RWPE2 (cell line): Measurements from ENCODE around the gene API5.
"Not testable (repeated sequence)": the region's sequence is repeated elsewhere in the genome, so short reads cannot be mapped to it uniquely, and the experiment has no call there.

Experiments used
- ATAC-seq: fragments of 200-7000 bp; cut with Tn5 transposase; 3 replicates; pipeline ENCODE4 v1.9.1; 2021; ENCODE audit warnings: low read depth
- DNase-seq: peaks from one replicate; pipeline ENCODE4 v3.0.0-alpha.2; 2020; ENCODE audit warnings: low spot score
- H3K27ac ChIP-seq: fragments of 450-650 bp; 2 replicates; pipeline ENCODE4 v1.5.1; 2017; ENCODE audit warnings: mild to moderate bottlenecking; ENCODE audit not compliant: poor library complexity, severe bottlenecking
- H3K27me3 ChIP-seq: fragments of 250-450 bp; sonication (Bioruptor Pico); 2 replicates; pipeline ENCODE4 v1.5.1; 2021; ENCODE audit warnings: mild to moderate bottlenecking, moderate library complexity; ENCODE audit not compliant: insufficient read depth, poor library complexity, severe bottlenecking
- H3K36me3 ChIP-seq: fragments of 250-450 bp; sonication (Bioruptor Pico); 2 replicates; pipeline ENCODE4 v1.5.1; 2020; ENCODE audit warnings: low read depth, mild to moderate bottlenecking, moderate library complexity
- H3K4me1 ChIP-seq: fragments of 250-450 bp; sonication (Bioruptor Pico); 2 replicates; pipeline ENCODE4 v1.5.1; 2021; ENCODE audit warnings: mild to moderate bottlenecking, moderate library complexity; ENCODE audit not compliant: insufficient read depth, poor library complexity, severe bottlenecking
- H3K4me3 ChIP-seq: fragments of 250-450 bp; sonication (Bioruptor Pico); 2 replicates; pipeline ENCODE4 v1.5.1; 2021; ENCODE audit warnings: mild to moderate bottlenecking, moderate library complexity; ENCODE audit not compliant: severe bottlenecking
- H3K9me3 ChIP-seq: fragments of 250-450 bp; sonication (Bioruptor Pico); 2 replicates; pipeline ENCODE4 v1.5.1; 2021; ENCODE audit warnings: mild to moderate bottlenecking, moderate library complexity; ENCODE audit not compliant: severe bottlenecking
- TF ChIP-seq, protein P1 (sequence below): fragments of 450-650 bp; IDR thresholded peaks from one replicate; pipeline ENCODE4 v1.5.1; 2017; ENCODE audit warnings: mild to moderate bottlenecking, moderate library complexity; ENCODE audit not compliant: poor library complexity, severe bottlenecking

Gene API5

GRCh38 chr11:43328482-43328881 is 16.7 kb downstream of the API5 start:
- DNase-seq, result no peak

GRCh38 chr11:43341159-43341558 is 29.4 kb downstream of the API5 start:
- Histone ChIP-seq H3K27ac (no peak overlapping the region), H3K4me1 (no peaks in the 10 kb centered on the region), H3K4me3 (no peak overlapping the region), H3K27me3 (no peaks in the 10 kb centered on the region), H3K36me3 (peaks cover 33% of the 10 kb centered on the region), H3K9me3 (no peaks in the 10 kb centered on the region)
- TF ChIP-seq, protein P1, sequence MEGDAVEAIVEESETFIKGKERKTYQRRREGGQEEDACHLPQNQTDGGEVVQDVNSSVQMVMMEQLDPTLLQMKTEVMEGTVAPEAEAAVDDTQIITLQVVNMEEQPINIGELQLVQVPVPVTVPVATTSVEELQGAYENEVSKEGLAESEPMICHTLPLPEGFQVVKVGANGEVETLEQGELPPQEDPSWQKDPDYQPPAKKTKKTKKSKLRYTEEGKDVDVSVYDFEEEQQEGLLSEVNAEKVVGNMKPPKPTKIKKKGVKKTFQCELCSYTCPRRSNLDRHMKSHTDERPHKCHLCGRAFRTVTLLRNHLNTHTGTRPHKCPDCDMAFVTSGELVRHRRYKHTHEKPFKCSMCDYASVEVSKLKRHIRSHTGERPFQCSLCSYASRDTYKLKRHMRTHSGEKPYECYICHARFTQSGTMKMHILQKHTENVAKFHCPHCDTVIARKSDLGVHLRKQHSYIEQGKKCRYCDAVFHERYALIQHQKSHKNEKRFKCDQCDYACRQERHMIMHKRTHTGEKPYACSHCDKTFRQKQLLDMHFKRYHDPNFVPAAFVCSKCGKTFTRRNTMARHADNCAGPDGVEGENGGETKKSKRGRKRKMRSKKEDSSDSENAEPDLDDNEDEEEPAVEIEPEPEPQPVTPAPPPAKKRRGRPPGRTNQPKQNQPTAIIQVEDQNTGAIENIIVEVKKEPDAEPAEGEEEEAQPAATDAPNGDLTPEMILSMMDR, result no peak
- DNase-seq (no peak), ATAC-seq (no peak)

More at GRCh38 chr11:43328482-43328881, 16.7 kb downstream of the API5 start:
- ATAC-seq, result no peak
- Histone ChIP-seq H3K4me3 (no peak overlapping the region), H3K36me3 (peaks cover 100% of the 10 kb centered on the region), H3K9me3 (no peaks in the 10 kb centered on the region), H3K4me1 (no peaks in the 10 kb centered on the region), H3K27ac (no peak overlapping the region), H3K27me3 (no peaks in the 10 kb centered on the region)
- TF ChIP-seq, protein P1, result no peak

- H3K4me1 ChIP-seq, ATAC-seq, H3K9me3 ChIP-seq, H3K27me3 ChIP-seq, H3K36me3 ChIP-seq: not testable (repeated sequence)
- H3K27ac ChIP-seq, result peak overlapping the region; percentile 75
- DNase-seq, result peak; percentile 72
- H3K4me3 ChIP-seq, result peak overlapping the region; percentile 27
These were observed 39.6 kb downstream of the API5 start for GRCh38 chr11:43351426-43351825.

GRCh38 chr11:43354311-43354710 is 42.5 kb downstream of the API5 start:
- peaks cover 6% of the 10 kb centered on the region for H3K4me1 ChIP-seq
- no peak for DNase-seq
- H3K27ac ChIP-seq, result no peak overlapping the region
- H3K27me3 ChIP-seq, result no peaks in the 10 kb centered on the region
- TF ChIP-seq, protein P1, result no peak
- no peaks in the 10 kb centered on the region for H3K36me3 ChIP-seq
- ATAC-seq, result no peak
- no peaks in the 10 kb centered on the region for H3K9me3 ChIP-seq
- no peak overlapping the region for H3K4me3 ChIP-seq

- TF ChIP-seq, protein P1, result no peak
- Histone ChIP-seq H3K27me3 (no peaks in the 10 kb centered on the region), H3K4me1 (peaks cover 15% of the 10 kb centered on the region), H3K4me3 (no peak overlapping the region), H3K27ac (no peak overlapping the region), H3K36me3 (peaks cover 7% of the 10 kb centered on the region), H3K9me3 (no peaks in the 10 kb centered on the region)
- DNase-seq, result no peak
- ATAC-seq, result no peak
These were observed 44.5 kb downstream of the API5 start for GRCh38 chr11:43356336-43356735.
